Fibroblast of skin of scalp (primary cell): ENCODE measurements around the gene ADGRV1.

Source experiments
- DNase-seq: peaks from one replicate; pipeline ENCODE4 v3.0.0-alpha.2; 2013

Gene ADGRV1

GRCh38 chr5:90878081-90878480 is 319.5 kb downstream of the ADGRV1 start:
- DNase-seq: no peak

DNA sequence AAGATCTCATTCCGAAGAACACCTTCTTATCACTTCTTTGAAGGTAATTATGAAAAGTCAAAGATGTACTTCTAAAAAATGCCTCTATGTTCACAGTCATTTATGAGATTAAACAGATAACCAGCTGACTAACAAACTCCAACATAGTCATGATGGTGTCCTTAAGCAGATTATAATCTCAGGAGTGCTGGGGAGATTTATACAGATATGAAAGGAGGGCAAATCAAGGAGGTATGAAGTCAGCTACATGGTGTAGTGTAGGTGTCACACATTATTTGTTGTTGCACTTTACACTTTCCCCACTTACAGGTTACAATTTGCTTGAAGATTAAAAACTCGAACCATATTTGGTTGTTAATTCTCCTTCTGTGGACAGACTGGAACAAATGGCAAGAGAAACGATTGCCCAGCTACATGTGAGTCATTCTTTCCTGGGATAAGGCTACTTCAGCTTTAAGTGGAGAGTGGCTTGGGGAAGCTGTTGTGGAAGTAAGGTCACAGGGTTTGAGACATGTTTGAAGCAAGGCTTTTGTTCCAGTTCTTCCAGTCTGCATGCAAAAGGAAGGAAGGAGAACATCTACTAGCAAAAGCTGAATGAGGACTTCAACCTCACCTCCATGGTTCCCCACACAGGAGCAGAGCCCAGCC is 320.1 kb downstream of the ADGRV1 start:
- no peak for DNase-seq

DNA sequence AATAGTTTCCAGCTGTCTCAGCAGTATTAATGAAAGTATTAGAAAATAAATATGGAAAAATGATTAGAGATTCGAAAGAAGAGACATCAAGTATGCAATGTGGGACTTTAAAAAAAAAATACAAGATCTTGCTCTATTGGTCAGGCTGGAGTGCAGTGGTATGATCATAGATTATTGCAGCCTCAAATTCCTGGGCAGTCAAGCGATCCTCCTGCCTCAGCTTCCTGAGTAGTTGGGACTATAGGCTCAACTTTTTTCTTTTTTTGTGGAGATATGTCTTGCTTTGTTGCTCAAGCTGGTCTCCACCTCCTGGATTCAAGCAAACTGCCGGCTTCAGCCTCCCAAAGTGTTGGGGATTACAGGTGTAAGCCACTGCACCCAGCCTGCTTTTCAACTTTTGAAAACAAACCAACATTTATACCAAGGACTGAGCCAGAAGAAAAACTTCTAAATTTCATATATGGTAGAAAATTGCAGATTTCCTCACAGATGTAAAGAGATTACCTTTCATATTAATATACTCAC is 323.1 kb downstream of the ADGRV1 start:
- DNase-seq: no peak

DNA sequence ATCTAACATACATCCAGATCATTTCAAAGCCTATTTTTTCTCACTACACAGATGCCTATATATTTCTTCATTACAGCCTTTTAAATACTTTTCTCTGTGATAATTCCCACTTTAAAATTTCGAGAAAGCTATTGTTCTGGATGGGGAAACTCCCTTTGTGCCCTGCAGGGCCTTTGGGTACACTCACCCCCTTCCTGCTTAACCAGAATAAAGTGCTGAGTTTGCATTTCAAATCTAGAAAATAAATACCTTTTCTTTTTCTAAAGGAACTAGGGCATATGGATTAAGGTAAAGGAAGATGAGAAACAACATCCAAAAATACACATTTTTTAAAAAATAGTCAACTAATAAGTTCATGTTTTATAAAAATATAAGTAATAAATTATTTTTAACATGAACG is 323.9 kb downstream of the ADGRV1 start:
- no peak for DNase-seq

DNA sequence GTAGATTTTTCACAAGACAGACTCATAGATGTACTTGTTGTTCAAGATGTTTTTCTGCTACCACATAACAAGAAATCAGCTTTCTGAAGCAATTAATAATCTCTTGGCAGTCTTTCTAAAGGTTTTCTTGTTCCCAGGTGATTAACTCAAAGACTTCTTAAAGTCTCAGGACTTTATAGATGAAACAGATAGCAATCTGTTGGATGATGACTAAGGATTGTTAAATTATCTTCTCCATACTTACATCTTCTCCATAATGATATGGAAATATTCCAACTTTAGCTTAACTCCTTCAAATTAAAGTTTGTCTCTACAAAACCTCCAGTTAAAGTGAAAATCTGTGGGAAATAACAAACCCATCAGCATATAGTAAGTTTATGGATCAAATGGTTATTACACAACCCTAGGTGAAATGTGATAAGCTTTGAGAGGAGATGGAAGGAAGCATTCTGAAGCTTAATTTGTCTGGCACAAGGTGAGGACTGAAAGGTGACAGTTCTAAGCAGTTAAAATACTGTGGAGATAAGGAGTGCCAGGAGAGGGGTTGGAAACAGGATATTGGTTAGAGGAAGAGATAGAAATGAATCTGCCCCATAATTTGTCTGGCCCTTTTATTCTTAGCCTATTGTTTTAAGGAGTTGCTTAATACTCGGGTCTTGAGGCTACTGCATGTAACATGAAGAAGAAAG is 326.7 kb downstream of the ADGRV1 start:
- no peak for DNase-seq

- no peak for DNase-seq
These were observed 327.8 kb downstream of the ADGRV1 start for GRCh38 chr5:90886381-90886780.

DNA sequence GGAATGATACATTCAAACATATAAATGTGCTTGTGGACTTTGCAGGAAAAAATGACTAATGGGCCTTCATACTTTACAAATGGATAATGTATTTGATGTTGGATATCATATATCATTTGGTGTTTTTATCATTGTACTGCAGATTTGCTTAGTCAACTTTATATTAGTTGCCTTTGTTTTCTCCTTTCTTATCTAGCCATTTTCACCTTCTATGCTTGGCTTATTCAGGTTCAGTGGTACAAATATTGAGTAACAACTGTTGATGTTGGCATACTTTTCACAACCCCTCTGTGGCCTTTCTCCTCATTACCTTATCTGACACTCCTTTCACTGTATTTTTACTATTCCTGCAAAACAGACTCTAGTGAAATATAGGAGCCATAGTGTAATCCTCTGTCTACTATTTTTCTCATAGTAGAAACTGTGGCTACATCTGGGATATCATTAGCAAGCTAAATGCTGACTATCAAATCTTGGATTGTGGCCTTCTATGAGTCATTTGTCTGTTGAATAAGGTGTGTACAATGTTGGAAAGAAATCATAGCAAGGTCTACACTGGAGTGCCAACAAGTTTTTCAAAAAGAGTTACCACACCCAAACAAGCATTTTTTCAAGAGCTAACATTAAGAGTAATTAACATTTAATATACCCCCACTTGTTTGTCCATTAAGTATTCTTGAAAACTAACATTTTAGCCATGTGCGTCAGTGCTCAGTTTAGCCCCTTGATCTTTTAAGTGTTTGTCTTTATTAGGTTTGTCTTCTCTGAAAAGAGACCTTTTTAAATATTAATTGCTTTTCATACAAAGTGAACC is 330.1 kb downstream of the ADGRV1 start:
- DNase-seq: no peak

DNA sequence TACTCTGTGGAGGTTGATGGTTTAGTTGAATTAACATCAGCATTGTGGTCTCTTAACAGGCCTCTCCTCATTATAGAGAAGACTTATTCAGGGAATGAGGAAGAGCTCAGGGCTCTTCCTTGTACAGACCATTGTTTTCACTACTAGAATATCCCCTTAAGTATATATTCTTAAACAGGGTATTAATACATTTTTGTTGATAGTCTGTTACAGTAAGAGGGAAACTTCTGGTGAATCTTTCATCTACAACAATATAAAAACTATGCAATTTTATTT is 330.7 kb downstream of the ADGRV1 start:
- DNase-seq: no peak

- no peak for DNase-seq
These were observed 331.6 kb downstream of the ADGRV1 start for GRCh38 chr5:90890180-90890579.

GRCh38 chr5:90894866-90895420 is 336.3 kb downstream of the ADGRV1 start:
- DNase-seq: no peak

DNA sequence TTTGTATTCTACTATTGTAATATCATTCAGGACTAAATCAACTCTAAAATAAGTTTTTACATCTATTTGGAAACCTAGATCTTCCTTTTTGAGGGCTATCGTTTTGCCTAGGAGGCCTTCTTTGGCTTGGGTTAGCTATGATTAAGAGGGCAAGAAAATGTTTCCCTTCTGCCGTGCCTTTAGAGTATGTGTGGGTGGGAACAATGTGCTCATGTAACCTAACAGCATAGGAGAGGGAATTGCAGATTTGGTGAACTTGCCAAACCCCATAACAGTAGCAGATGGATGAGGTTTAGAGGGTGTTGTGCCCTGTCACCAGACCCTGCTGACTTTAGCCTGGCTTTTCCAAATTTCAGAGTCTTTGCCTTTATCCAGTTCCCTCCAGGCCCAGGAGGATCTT is 339.0 kb downstream of the ADGRV1 start:
- no peak for DNase-seq

GRCh38 chr5:90898326-90899013 is 339.9 kb downstream of the ADGRV1 start:
- DNase-seq: peak; percentile 48

DNA sequence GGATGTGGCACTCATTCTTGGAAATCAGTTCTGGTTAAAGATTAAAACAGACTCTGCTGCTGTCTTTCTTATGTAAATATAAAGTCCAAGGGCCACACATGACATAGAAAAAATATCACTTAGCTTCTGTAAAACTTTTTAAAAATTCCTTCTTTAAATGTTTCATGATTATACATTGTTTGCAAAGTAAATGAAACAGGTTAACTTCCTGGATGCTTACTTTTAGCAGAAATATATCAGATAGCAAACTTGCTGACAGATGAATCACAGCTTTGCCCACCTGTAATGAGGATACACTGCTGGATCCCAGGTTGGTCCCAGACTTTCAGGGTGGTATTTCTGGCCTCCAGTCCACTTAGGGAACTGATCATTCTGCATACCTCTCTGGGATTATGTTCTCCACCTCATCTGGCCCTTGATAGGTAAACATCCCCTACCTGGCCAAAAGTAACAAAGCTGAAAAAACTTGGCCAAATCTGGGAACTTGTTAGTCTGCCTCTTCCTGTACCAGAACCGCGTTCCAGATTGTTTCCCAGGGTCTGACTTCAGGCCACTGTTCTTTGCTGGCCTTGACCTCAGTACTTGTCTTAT is 340.5 kb downstream of the ADGRV1 start:
- no peak for DNase-seq

GRCh38 chr5:90901261-90901660 is 342.7 kb downstream of the ADGRV1 start:
- no peak for DNase-seq

DNA sequence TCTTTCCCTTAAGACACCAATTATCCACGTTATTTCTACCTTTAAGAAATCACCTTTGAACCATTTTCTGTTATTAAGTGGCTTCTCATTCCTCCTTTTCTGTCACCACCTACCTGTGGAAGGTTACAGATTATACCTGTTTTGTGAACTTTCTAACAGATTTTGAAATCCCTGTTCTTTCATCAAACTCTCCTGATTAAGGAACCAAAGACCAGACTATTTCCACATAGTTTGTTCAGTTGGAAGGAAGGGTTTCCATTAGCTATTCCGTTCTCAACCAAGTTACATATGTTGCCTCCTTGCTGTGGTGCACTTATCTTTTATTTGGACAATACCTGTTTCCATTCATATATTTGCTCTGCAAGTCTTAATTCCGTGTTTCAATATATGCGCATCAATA is 343.6 kb downstream of the ADGRV1 start:
- DNase-seq: no peak

DNA sequence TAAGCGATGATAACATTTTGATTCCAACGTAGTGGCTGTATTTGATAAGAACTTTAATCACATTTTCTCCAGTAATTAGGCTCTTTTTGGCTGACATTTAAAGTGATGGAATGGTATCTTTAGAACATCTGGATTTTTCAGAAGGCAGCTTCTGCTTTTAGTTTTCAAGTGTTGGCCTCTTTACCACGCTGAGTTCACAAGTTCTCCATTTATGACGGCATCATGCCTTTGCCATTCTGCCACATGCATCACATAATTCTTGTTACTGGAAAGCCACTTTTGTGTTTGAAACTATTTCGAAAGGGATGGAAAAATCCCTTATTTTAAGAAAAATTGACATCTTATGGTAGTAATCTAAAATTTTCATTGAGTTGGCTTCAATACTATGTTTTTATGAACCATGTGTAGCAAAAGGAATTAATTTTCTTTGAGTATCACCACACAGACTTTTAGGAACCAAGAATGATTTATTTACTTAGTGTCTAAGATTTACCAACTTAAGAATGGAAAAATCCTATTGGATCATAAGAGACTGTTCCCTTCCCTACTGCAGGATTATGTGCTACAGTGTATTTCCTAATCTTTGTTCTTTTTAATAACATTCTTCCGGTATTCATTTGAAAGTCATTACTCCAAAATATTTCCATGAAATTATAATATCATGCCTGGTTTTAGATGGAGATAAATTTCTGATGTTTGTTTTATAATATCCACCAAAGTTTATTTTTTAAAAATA is 344.2 kb downstream of the ADGRV1 start:
- DNase-seq: no peak

- DNase-seq: no peak
These were observed 350.5 kb downstream of the ADGRV1 start for GRCh38 chr5:90909101-90909503.

- DNase-seq: no peak
These were observed 351.3 kb downstream of the ADGRV1 start for GRCh38 chr5:90909940-90910339.

- no peak for DNase-seq
These were observed 352.6 kb downstream of the ADGRV1 start for GRCh38 chr5:90911169-90911568.

- no peak for DNase-seq
These were observed 353.9 kb downstream of the ADGRV1 start for GRCh38 chr5:90912476-90912875.

GRCh38 chr5:90915393-90915792 is 356.8 kb downstream of the ADGRV1 start:
- no peak for DNase-seq
